MCF 10A (cell line): Measurements from ENCODE around the gene BOLA2B. TPM values are rescaled to one million over a fixed set of nuclear protein-coding genes. Genes with fewer than 3 reads are reported as not detected.
"Not testable (repeated sequence)": the region's sequence is repeated elsewhere in the genome, so short reads cannot be mapped to it uniquely, and the experiment has no call there.

ENCODE experiments used
- BruUV-seq: library from RNA; stranded (reverse); fragments of 400-500 nt; replicated peaks from 2 replicates; lab custom pipeline; 2021; lab: Mats Ljungman, UMichigan
- CTCF ChIA-PET: fragments of 300-600 bp; sonication (Branson Sonifier 250); formaldehyde crosslinking; extraction: SDS; loops from one replicate; lab custom pipeline; 2021; ENCODE audit warnings: antibody characterized with exemption, inconsistent platforms; lab: Yijun Ruan, JAX
- POLR2A ChIA-PET: fragments of 300-600, 350-650 bp; sonication (Branson Sonifier 250); formaldehyde crosslinking; extraction: SDS; loops from one replicate; lab custom pipeline; 2020; ENCODE audit warnings: antibody characterized with exemption, inconsistent platforms; lab: Yijun Ruan, JAX
- DNase-seq: peaks from one replicate; pipeline ENCODE4 v3.0.0-alpha.2; 2018; ENCODE audit not compliant: unreplicated experiment
- H3K27ac Mint-ChIP-seq: one replicate; pipeline ENCODE4 v1.8.0; 2022; ENCODE audit warnings: mild to moderate bottlenecking, low read depth, mixed read lengths; ENCODE audit not compliant: unreplicated experiment
- H3K27me3 Mint-ChIP-seq: one replicate; pipeline ENCODE4 v1.8.0; 2022; ENCODE audit warnings: mixed read lengths; ENCODE audit not compliant: insufficient read depth, unreplicated experiment
- H3K36me3 Mint-ChIP-seq: one replicate; pipeline ENCODE4 v1.8.0; 2022; ENCODE audit warnings: mild to moderate bottlenecking, moderate library complexity, mixed read lengths; ENCODE audit not compliant: insufficient read depth, unreplicated experiment
- H3K4me1 Mint-ChIP-seq: one replicate; pipeline ENCODE4 v1.8.0; 2022; ENCODE audit warnings: mixed read lengths; ENCODE audit not compliant: insufficient read depth, unreplicated experiment
- H3K4me3 Mint-ChIP-seq: one replicate; pipeline ENCODE4 v1.8.0; 2022; ENCODE audit warnings: mild to moderate bottlenecking, moderate library complexity, mixed read lengths; ENCODE audit not compliant: unreplicated experiment
- H3K9me3 Mint-ChIP-seq: one replicate; pipeline ENCODE4 v1.8.0; 2022; ENCODE audit warnings: mixed read lengths; ENCODE audit not compliant: unreplicated experiment
- CTCF ChIP-seq: fragments of 200-600 bp; IDR thresholded peaks from one replicate; pipeline ENCODE4 v1.8.0; 2022; ENCODE audit warnings: antibody characterized with exemption, mild to moderate bottlenecking; ENCODE audit not compliant: unreplicated experiment
- intact Hi-C: fragments of 100-400 bp; cut with micrococcal nuclease; formaldehyde crosslinking; loops from 2 replicates; pipeline ENCODE4 v1.14.1; 2022
- total RNA-seq: library from RNA; stranded (reverse); gene quantifications from 2 replicates; pipeline ENCODE4 v1.2.3, GENCODE V29; 2022

Gene BOLA2B
- total RNA-seq, 1 experiment from 2014 or later, result 132 TPM

GRCh38 chr16:30180741-30181140 is 12.7 kb downstream of the BOLA2B start:
- H3K27ac Mint-ChIP-seq, result no peak overlapping the region
- no peak overlapping the region for H3K4me3 Mint-ChIP-seq
- DNase-seq, result no peak
- H3K9me3 Mint-ChIP-seq, result no peaks in the 10 kb centered on the region
- BruUV-seq, result no TSS peak
- no peaks in the 10 kb centered on the region for H3K36me3 Mint-ChIP-seq
- intact Hi-C loops, result no loop called here
- H3K27me3 Mint-ChIP-seq, result no peaks in the 10 kb centered on the region
- H3K4me1 Mint-ChIP-seq, result no peaks in the 10 kb centered on the region
- POLR2A ChIA-PET, result no interaction called here
- TF ChIP-seq CTCF, result no peak
- CTCF ChIA-PET, result interaction anchor here (0.6 kb wide), 1 partner anchor 1479 kb away, joined by 3 read pairs; no protein-coding TSS in a partner anchor

GRCh38 chr16:30179931-30180330 is 13.5 kb downstream of the BOLA2B start:
- ChIA-PET POLR2A (interaction anchor here (0.7 kb wide), 1 partner anchor 125 kb away, joined by 3 read pairs; no protein-coding TSS in a partner anchor), CTCF (interaction anchor here (0.6 kb wide), 1 partner anchor 129 kb away, joined by 4 read pairs; no protein-coding TSS in a partner anchor)
- Mint-ChIP-seq H3K36me3 (no peaks in the 10 kb centered on the region), H3K27ac (no peak overlapping the region), H3K4me3 (no peak overlapping the region), H3K9me3 (no peaks in the 10 kb centered on the region), H3K4me1 (no peaks in the 10 kb centered on the region), H3K27me3 (no peaks in the 10 kb centered on the region)
- BruUV-seq, result no TSS peak
- no peak for DNase-seq
- intact Hi-C loops, result no loop called here
- no peak for TF ChIP-seq CTCF

- H3K36me3 Mint-ChIP-seq, result no peaks in the 10 kb centered on the region
- no peaks in the 10 kb centered on the region for H3K4me1 Mint-ChIP-seq
- intact Hi-C loops, result no loop called here
- DNase-seq, result no peak
- ChIA-PET CTCF (interaction anchor here (0.6 to 1.2 kb wide), 3 partner anchors 62 to 232 kb away, joined by 3 read pairs; no protein-coding TSS in a partner anchor), POLR2A (no interaction called here)
- no peaks in the 10 kb centered on the region for H3K27me3 Mint-ChIP-seq
- H3K4me3 Mint-ChIP-seq, result no peak overlapping the region
- no peaks in the 10 kb centered on the region for H3K9me3 Mint-ChIP-seq
- no peak for TF ChIP-seq CTCF
- BruUV-seq, result no TSS peak
- H3K27ac Mint-ChIP-seq, result no peak overlapping the region
Observed at GRCh38 chr16:30179195-30179594, 14.3 kb downstream of the BOLA2B start.

GRCh38 chr16:30176876-30177275 is 16.6 kb downstream of the BOLA2B start:
- BruUV-seq, H3K4me1 Mint-ChIP-seq, POLR2A ChIA-PET, H3K9me3 Mint-ChIP-seq, intact Hi-C loops, H3K27me3 Mint-ChIP-seq, DNase-seq, H3K4me3 Mint-ChIP-seq, H3K36me3 Mint-ChIP-seq, H3K27ac Mint-ChIP-seq: not testable (repeated sequence)
- CTCF ChIA-PET, result interaction anchor here (0.7 kb wide), 1 partner anchor 59 kb away, joined by 3 read pairs; no protein-coding TSS in a partner anchor
